ENCODE results near the gene ZNF565.
"Not testable (repeated sequence)": the region's sequence is repeated elsewhere in the genome, so short reads cannot be mapped to it uniquely, and the experiment has no call there.

The ZNF565 gene

GRCh38 chr19:36149673-36150406 is 64.6 kb downstream of the ZNF565 start:
- DNase-seq = no peak

- DNase-seq = no peak
Observed at GRCh38 chr19:36144624-36145023, 69.8 kb downstream of the ZNF565 start.

- no peak for DNase-seq
Observed at GRCh38 chr19:36142496-36142895, 72.0 kb downstream of the ZNF565 start.

GRCh38 chr19:36142046-36142445 is 72.4 kb downstream of the ZNF565 start:
- no peak for DNase-seq

GRCh38 chr19:36141039-36141927 is 73.2 kb downstream of the ZNF565 start:
- peak; percentile 86 for DNase-seq

GRCh38 chr19:36140304-36141038 is 74.0 kb downstream of the ZNF565 start:
- peak; percentile 61 for DNase-seq

- peak; percentile 97 for DNase-seq
Observed at GRCh38 chr19:36139473-36140303, 74.8 kb downstream of the ZNF565 start, which contains the start of gene CAPNS1. Gene CAPNS1 (plus strand): TSS chr19:36140066. CDS start chr19:36141012, 946 bp downstream.

- DNase-seq = no peak
Observed at GRCh38 chr19:36139120-36139472, 75.4 kb downstream of the ZNF565 start.

- DNase-seq = peak; percentile 62
Observed at GRCh38 chr19:36136964-36137686, 77.3 kb downstream of the ZNF565 start.

GRCh38 chr19:36134867-36135266 is 79.6 kb downstream of the ZNF565 start:
- DNase-seq = not testable (repeated sequence)
